ENCODE results near the gene VWDE. TPM values are rescaled to one million over a fixed set of nuclear protein-coding genes. Genes with fewer than 3 reads are reported as not detected.

VWDE gene
- polyA plus RNA-seq, 3 donors: not detected

- no peak overlapping the region for H3K27ac Mint-ChIP-seq
- WGBS (ENCODE audit: insufficient coverage): no CpG with 5 or more reads among the region's 3 CpGs
- peaks cover 0 to 4% (median 0%) of the 10 kb centered on the region in 7 donors for H3K9me3 Mint-ChIP-seq
Observed at GRCh38 chr7:12383377-12383776, 20.3 kb downstream of the VWDE start.

GRCh38 chr7:12378389-12378788 is 25.3 kb downstream of the VWDE start:
- H3K9me3 Mint-ChIP-seq: peaks cover 0 to 4% (median 0%) of the 10 kb centered on the region in 7 donors
- WGBS (ENCODE audit: insufficient coverage): 80% methylated on average over 1 of the region's 2 CpGs

More at GRCh38 chr7:12383377-12383776, 20.3 kb downstream of the VWDE start:
- intact Hi-C loops (cut with micrococcal nuclease): no loop called here
- Histone ChIP-seq H3K27ac (ENCODE audit: low read depth in 1 of 2, low read length in 2 of 2) (no peak overlapping the region), H3K9me3 (replicated peaks in 1 of 2; ENCODE audit: control insufficient read depth in 1 of 2, insufficient read depth in 1 of 2, low read length in 2 of 2) (no peaks in the 10 kb centered on the region), H3K9ac (ENCODE audit: insufficient read depth, low read length, poor library complexity, severe bottlenecking) (no peak overlapping the region), H3K79me2 (ENCODE audit: insufficient read depth, low read length) (no peaks in the 10 kb centered on the region), H3K27me3 (ENCODE audit: control insufficient read depth in 2 of 2, insufficient read depth in 2 of 2, low read length in 2 of 2) (no peaks in the 10 kb centered on the region), H3K4me2 (replicated peaks; ENCODE audit: extremely low read depth, low read length, poor library complexity, severe bottlenecking) (no peak overlapping the region), H3K36me3 (replicated peaks in 1 of 2; ENCODE audit: control insufficient read depth in 1 of 2, insufficient read depth in 2 of 2, low read length in 2 of 2) (no peaks in the 10 kb centered on the region), H3K4me1 (ENCODE audit: control insufficient read depth in 1 of 2, insufficient read depth in 2 of 2, low read length in 2 of 2) (no peaks in the 10 kb centered on the region), H2AFZ (ENCODE audit: insufficient read depth, low read depth, low read length, poor library complexity, severe bottlenecking) (no peak overlapping the region), H4K20me1 (ENCODE audit: insufficient read depth, low read length) (no peaks in the 10 kb centered on the region), H3K4me3 (replicated peaks in 1 of 3; ENCODE audit: low read depth in 2 of 3, low read length in 3 of 3) (no peak overlapping the region)
- Mint-ChIP-seq H3K27me3 (ENCODE audit: low read depth in 3 of 3) (no peaks in the 10 kb centered on the region), H3K4me3 (no peak overlapping the region), H3K36me3 (no peaks in the 10 kb centered on the region), H3K4me1 (peaks cover 4% of the 10 kb centered on the region)
- DNase-seq: no peak
- no peak for TF ChIP-seq CTCF (IDR thresholded peaks at IDR 0.05)

More at GRCh38 chr7:12378389-12378788, 25.3 kb downstream of the VWDE start:
- Histone ChIP-seq H2AFZ (ENCODE audit: insufficient read depth, low read depth, low read length, poor library complexity, severe bottlenecking) (no peak overlapping the region), H3K27me3 (ENCODE audit: control insufficient read depth in 2 of 2, insufficient read depth in 2 of 2, low read length in 2 of 2) (no peaks in the 10 kb centered on the region), H4K20me1 (ENCODE audit: insufficient read depth, low read length) (no peaks in the 10 kb centered on the region), H3K4me3 (replicated peaks in 1 of 3; ENCODE audit: low read depth in 2 of 3, low read length in 3 of 3) (no peak overlapping the region), H3K4me1 (ENCODE audit: control insufficient read depth in 1 of 2, insufficient read depth in 2 of 2, low read length in 2 of 2) (no peaks in the 10 kb centered on the region), H3K79me2 (ENCODE audit: insufficient read depth, low read length) (no peaks in the 10 kb centered on the region), H3K27ac (ENCODE audit: low read depth in 1 of 2, low read length in 2 of 2) (no peak overlapping the region), H3K4me2 (replicated peaks; ENCODE audit: extremely low read depth, low read length, poor library complexity, severe bottlenecking) (no peak overlapping the region), H3K36me3 (replicated peaks in 1 of 2; ENCODE audit: control insufficient read depth in 1 of 2, insufficient read depth in 2 of 2, low read length in 2 of 2) (no peaks in the 10 kb centered on the region), H3K9me3 (replicated peaks in 1 of 2; ENCODE audit: control insufficient read depth in 1 of 2, insufficient read depth in 1 of 2, low read length in 2 of 2) (no peaks in the 10 kb centered on the region), H3K9ac (ENCODE audit: insufficient read depth, low read length, poor library complexity, severe bottlenecking) (no peak overlapping the region)
- no peak overlapping the region for H3K27ac Mint-ChIP-seq
- no peaks in the 10 kb centered on the region for H3K27me3 Mint-ChIP-seq (ENCODE audit: low read depth in 3 of 3)
- intact Hi-C loops (cut with micrococcal nuclease): no loop called here
- H3K4me3 Mint-ChIP-seq: no peak overlapping the region
- H3K4me1 Mint-ChIP-seq: no peaks in the 10 kb centered on the region
- H3K36me3 Mint-ChIP-seq: no peaks in the 10 kb centered on the region
- no peak for TF ChIP-seq CTCF (IDR thresholded peaks at IDR 0.05)
- DNase-seq: no peak
